ENCODE measurements around the gene TCF23. TPM values are rescaled to one million over a fixed set of nuclear protein-coding genes. Genes with fewer than 3 reads are reported as not detected.

The TCF23 gene
- total RNA-seq, 1 experiment from 2014 or later = not detected

DNA sequence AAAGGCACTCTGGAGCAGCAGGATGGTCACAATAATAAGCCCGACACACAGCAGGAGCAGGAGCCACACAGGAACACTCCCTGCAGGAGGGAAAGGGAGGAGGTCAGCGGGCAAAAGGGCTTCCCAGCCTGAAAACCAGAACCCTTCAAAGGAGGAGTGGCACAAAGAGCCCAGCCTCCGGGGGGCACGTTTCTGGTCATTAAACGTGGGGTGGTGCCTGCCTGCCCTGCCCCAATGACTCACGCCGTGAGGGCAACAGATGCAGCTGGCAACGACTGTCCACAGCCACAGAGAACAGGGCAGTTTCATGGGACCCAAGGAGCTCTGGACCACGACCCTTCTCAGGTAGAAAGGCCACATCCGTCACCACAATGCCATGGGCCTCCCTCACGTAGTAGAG, 17.4 kb upstream of the TCF23 start:
- intact Hi-C loops (cut with micrococcal nuclease) = no loop called here
- no TSS peak for BruUV-seq (replicated peaks)

DNA sequence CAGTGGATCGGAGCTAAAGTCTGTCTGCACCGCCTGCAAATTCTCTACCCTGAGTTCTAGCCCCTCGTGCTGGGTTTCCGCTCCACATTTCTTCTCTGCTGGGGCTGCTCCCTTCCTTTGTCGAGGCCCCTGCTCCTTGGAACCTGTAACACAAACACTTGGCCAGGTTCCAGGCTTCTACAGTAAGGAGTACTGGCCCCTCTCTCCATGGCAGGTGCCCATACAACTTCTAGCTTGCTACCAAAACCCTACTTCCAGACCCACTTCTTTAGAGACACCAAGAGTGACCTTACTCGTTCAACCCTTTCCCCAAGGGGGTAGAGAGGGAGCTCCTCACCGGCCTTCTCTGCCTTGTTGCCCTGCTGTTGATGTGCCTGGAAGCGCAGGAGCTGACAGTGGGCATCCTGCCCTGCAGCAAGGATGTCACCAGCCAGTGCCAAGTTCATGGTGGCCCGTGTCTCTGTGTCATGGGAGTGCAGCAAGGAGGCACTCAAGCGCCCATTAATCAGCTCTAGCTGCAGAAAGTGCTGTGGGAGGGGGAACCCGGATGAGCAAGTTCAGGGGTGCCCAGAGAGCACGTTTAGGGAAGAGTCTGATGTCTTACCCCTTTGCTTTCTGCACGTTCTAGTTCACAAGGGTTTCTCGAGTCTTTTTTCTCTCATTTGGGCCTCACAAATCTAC, 15.5 kb upstream of the TCF23 start:
- peaks cover 22% of the 10 kb centered on the region for H3K79me2 ChIP-seq (ENCODE audit: low read length)
- ChIA-PET CTCF (no interaction called here), POLR2A (ENCODE audit: unreplicated experiment) (no interaction called here)
- H3K27me3 ChIP-seq (ENCODE audit: low read length) = no peaks in the 10 kb centered on the region
- H3K4me1 ChIP-seq (ENCODE audit: insufficient read depth, low read length) = peaks cover 9% of the 10 kb centered on the region
- DNase-seq (no peak), ATAC-seq (no peak)
- H2AFZ ChIP-seq (ENCODE audit: low read length) = no peak overlapping the region
- peak overlapping the region; percentile 97 for H3K4me3 ChIP-seq (ENCODE audit: low read length)
- H3K36me3 ChIP-seq (ENCODE audit: low read depth, low read length) = peaks cover 12% of the 10 kb centered on the region
- no peaks in the 10 kb centered on the region for H3K9me2 ChIP-seq (replicated peaks; ENCODE audit: low read length)
- peak overlapping the region; percentile 94 for H3K4me2 ChIP-seq (ENCODE audit: low read length)
- H3K9ac ChIP-seq (ENCODE audit: low read length) = peak overlapping the region; percentile 93
- peaks cover 9% of the 10 kb centered on the region; the same call in 1 of the 2 replicates for H4K20me1 ChIP-seq (ENCODE audit: low read length)
- H3K9me3 ChIP-seq (ENCODE audit: low read length) = no peaks in the 10 kb centered on the region
- H3K27ac ChIP-seq (ENCODE audit: low read length) = no peak overlapping the region
- TF ChIP-seq EZH2 (IDR thresholded peaks at IDR 0.05; ENCODE audit: low read length, unreplicated experiment) (no peak), EZH2phosphoT487 (IDR thresholded peaks at IDR 0.05; ENCODE audit: borderline replicate concordance, low read length) (no peak)
- TF ChIP-seq, protein P1, sequence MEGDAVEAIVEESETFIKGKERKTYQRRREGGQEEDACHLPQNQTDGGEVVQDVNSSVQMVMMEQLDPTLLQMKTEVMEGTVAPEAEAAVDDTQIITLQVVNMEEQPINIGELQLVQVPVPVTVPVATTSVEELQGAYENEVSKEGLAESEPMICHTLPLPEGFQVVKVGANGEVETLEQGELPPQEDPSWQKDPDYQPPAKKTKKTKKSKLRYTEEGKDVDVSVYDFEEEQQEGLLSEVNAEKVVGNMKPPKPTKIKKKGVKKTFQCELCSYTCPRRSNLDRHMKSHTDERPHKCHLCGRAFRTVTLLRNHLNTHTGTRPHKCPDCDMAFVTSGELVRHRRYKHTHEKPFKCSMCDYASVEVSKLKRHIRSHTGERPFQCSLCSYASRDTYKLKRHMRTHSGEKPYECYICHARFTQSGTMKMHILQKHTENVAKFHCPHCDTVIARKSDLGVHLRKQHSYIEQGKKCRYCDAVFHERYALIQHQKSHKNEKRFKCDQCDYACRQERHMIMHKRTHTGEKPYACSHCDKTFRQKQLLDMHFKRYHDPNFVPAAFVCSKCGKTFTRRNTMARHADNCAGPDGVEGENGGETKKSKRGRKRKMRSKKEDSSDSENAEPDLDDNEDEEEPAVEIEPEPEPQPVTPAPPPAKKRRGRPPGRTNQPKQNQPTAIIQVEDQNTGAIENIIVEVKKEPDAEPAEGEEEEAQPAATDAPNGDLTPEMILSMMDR (conservative IDR thresholded peaks at IDR 0.05; ENCODE audit: low read depth, low read length) = no peak
- BruUV-seq (replicated peaks) = TSS peak; percentile 61
- intact Hi-C loops (cut with micrococcal nuclease) = no loop called here
- H3F3A ChIP-seq (ENCODE audit: low read length, unreplicated experiment) = no peaks in the 10 kb centered on the region

More for the DNA sequence above, 17.4 kb upstream of the TCF23 start:
- ChIA-PET CTCF (no interaction called here), POLR2A (ENCODE audit: unreplicated experiment) (no interaction called here)
- no peak for DNase-seq
- ATAC-seq = no peak
- TF ChIP-seq, protein P1 (conservative IDR thresholded peaks at IDR 0.05; ENCODE audit: low read depth, low read length) = no peak
- TF ChIP-seq EZH2 (IDR thresholded peaks at IDR 0.05; ENCODE audit: low read length, unreplicated experiment) = no peak
- TF ChIP-seq EZH2phosphoT487 (IDR thresholded peaks at IDR 0.05; ENCODE audit: borderline replicate concordance, low read length) = no peak
- Histone ChIP-seq H3F3A (ENCODE audit: low read length, unreplicated experiment) (no peaks in the 10 kb centered on the region), H3K9ac (ENCODE audit: low read length) (no peak overlapping the region), H3K4me3 (ENCODE audit: low read length) (no peak overlapping the region), H4K20me1 (ENCODE audit: low read length) (peaks cover 9% of the 10 kb centered on the region; the same call in 1 of the 2 replicates), H3K9me3 (ENCODE audit: low read length) (no peaks in the 10 kb centered on the region), H3K27ac (ENCODE audit: low read length) (no peak overlapping the region), H3K27me3 (ENCODE audit: low read length) (no peaks in the 10 kb centered on the region), H3K4me2 (ENCODE audit: low read length) (no peak overlapping the region), H3K36me3 (ENCODE audit: low read depth, low read length) (peaks cover 12% of the 10 kb centered on the region), H3K9me2 (replicated peaks; ENCODE audit: low read length) (no peaks in the 10 kb centered on the region), H2AFZ (ENCODE audit: low read length) (no peak overlapping the region), H3K79me2 (ENCODE audit: low read length) (peaks cover 22% of the 10 kb centered on the region), H3K4me1 (ENCODE audit: insufficient read depth, low read length) (peaks cover 9% of the 10 kb centered on the region)

Data from PC-3 (cell line).